ENCODE data around the gene IQSEC1. TPM values are rescaled to one million over a fixed set of nuclear protein-coding genes. Genes with fewer than 3 reads are reported as not detected.

Gene IQSEC1
- total RNA-seq, 4 donors from 2014 or later = 33.6 to 72.0 (median 55.9) TPM

GRCh38 chr3:12981306-12982275, 91.6 kb downstream of the IQSEC1 start:
- ATAC-seq (ENCODE audit: low FRiP score) = no peak
- no peak for DNase-seq (ENCODE audit: low spot score)
- no peak for TF ChIP-seq CTCF (IDR thresholded peaks at IDR 0.05)

GRCh38 chr3:12980596-12981290, 92.5 kb downstream of the IQSEC1 start:
- DNase-seq (ENCODE audit: low spot score) (no peak), ATAC-seq (ENCODE audit: low FRiP score) (no peak)
- TF ChIP-seq CTCF (IDR thresholded peaks at IDR 0.05) = no peak

DNA sequence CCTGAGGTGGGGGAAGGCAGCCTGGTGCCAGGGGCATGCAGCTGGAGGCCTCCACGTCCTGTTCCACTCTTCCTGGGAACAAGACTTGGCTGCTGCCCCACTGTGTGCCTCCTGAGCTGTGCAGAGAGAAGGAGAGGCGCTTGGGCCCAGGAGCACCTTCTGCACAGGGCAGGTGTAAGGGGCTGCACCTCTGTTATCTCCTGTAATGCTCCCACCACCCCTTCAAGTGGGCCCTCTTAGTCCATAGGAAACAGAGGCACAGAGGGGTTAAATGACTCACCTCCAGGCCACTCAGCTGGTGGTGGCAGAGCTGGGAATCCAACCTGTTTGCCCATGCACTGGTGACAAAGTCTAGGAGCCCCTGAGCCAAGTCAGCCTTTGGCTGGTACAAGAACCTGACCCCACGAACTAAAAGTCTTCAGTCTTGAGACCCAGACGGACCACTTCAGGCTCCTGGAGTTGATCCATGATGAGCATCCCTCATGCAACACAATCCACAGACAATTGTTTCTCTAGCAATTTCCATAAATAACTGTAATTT, 93.2 kb downstream of the IQSEC1 start:
- ATAC-seq (ENCODE audit: low FRiP score) (no peak), DNase-seq (ENCODE audit: low spot score) (no peak)
- TF ChIP-seq CTCF (IDR thresholded peaks at IDR 0.05) = no peak

- TF ChIP-seq CTCF (IDR thresholded peaks at IDR 0.05) = no peak
- no peak for ATAC-seq (ENCODE audit: low FRiP score)
- no peak for DNase-seq (ENCODE audit: low spot score)
These were observed 93.9 kb downstream of the IQSEC1 start for GRCh38 chr3:12979151-12979946.

DNA sequence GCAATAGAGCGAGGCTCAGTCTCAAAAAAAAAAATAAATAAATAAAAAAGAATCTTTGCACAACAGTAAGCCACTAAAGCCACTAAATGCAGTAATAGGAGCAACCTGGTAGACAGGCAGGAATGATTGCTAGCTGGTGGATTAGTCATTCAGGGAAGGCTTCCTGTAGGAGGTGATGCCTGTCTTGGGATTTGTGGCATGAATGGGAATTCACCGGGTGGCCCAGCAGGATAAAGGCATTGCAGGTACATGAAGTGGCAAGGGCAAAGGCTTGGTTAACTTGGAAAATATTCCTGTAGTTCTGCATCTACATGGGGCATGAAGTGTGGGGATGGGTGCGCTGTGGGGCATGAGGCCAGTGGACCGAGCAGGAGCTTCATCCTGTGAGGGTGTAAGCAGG, 94.5 kb downstream of the IQSEC1 start:
- no peak for TF ChIP-seq CTCF (IDR thresholded peaks at IDR 0.05)
- no peak for DNase-seq (ENCODE audit: low spot score)
- no peak for ATAC-seq (ENCODE audit: low FRiP score)

GRCh38 chr3:12977117-12977808, 96.0 kb downstream of the IQSEC1 start:
- no peak for TF ChIP-seq CTCF (IDR thresholded peaks at IDR 0.05)
- DNase-seq (ENCODE audit: low spot score) = no peak
- no peak for ATAC-seq (ENCODE audit: low FRiP score)

Measured in omental fat pad (tissue), 4 donors.